Measurements from ENCODE around the gene ASPSCR1. TPM values are rescaled to one million over a fixed set of nuclear protein-coding genes. Genes with fewer than 3 reads are reported as not detected.

Gene ASPSCR1
- total RNA-seq, 1 donor from 2014 or later, result 45.9 TPM

DNA sequence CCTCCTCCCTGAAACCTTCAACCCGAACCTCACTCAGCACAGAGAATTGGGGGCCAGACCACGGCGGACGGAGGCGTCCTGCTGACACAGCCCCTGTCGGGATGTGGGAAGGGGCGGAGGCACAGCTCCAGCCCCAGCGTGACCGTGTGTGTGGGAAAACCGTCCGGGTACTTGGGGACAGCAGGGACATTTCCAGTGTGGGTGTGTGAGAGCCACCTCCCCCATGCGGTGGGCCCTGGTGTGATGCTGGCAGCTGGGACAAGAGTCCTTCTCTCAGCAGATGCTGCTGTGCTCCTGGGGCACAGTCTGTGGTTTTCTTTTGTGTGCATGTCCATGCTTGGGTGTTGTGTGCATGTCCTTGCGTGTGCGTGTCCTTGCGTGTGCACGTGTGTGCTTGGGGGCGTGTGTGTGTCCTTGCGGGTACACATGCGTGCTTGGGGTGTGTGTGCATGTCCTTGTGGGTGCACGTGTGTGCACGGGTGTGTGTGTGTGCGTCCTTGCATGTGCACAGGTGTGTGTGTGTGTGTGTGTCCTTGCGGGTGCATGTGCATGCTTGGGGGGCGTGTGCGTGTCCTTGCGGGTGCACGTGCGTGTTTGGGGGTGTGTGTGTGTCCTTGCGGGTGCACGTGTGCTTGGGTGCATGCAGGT, 28.4 kb downstream of the ASPSCR1 start:
- Mint-ChIP-seq H3K36me3 (ENCODE audit: unreplicated experiment) (no peaks in the 10 kb centered on the region), H3K4me1 (ENCODE audit: unreplicated experiment) (peaks cover 19% of the 10 kb centered on the region), H3K27me3 (ENCODE audit: unreplicated experiment) (no peaks in the 10 kb centered on the region), H3K9me3 (ENCODE audit: unreplicated experiment) (no peaks in the 10 kb centered on the region), H3K27ac (ENCODE audit: unreplicated experiment) (no peak overlapping the region), H3K4me3 (ENCODE audit: unreplicated experiment) (no peak overlapping the region)
- no peak for DNase-seq (ENCODE audit: extremely low spot score, unreplicated experiment)
- no peak for TF ChIP-seq CTCF (IDR thresholded peaks at IDR 0.05)

DNA sequence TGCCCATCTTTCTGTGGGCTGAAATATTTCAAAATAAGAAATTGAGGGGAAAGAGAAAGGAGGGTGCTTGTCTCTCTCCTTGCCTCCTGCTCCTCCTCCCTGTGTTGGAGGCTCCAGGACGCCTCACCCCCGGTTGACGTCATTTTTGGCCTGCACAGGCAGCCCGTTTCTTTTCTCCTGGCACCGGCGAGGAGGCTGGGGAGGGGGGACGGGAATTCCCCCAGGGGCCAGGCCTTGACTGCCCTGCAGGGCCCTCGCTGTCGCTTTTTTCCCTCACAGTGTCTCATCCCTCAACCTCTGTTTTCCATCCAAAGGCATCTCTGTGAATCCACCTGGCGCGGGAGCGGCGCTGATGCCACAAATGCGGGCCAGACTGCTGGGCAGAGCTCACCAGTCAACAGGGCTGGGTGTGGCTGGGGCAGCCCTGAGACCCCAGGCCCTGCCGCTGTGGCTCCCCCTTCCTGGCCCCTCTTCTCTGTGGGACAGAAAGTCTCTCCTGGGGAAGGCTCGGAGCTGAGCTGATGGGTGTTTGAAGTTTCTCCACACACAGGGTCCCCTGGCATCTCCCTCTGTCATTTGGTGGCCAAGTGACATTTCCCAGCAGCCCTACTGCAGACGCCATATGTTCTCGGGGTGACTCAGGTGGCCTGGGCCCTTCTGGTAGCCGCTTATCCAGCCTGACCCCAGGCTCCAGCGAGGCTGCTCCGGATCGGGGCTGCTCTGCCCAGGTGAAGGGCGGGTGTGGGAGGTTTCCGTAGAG, 29.2 kb downstream of the ASPSCR1 start:
- DNase-seq (ENCODE audit: extremely low spot score, unreplicated experiment), result no peak
- Mint-ChIP-seq H3K36me3 (ENCODE audit: unreplicated experiment) (no peaks in the 10 kb centered on the region), H3K27ac (ENCODE audit: unreplicated experiment) (no peak overlapping the region), H3K4me1 (ENCODE audit: unreplicated experiment) (peaks cover 19% of the 10 kb centered on the region), H3K4me3 (ENCODE audit: unreplicated experiment) (no peak overlapping the region), H3K9me3 (ENCODE audit: unreplicated experiment) (no peaks in the 10 kb centered on the region), H3K27me3 (ENCODE audit: unreplicated experiment) (no peaks in the 10 kb centered on the region)
- TF ChIP-seq CTCF (IDR thresholded peaks at IDR 0.05), result no peak

- Mint-ChIP-seq H3K27me3 (ENCODE audit: unreplicated experiment) (no peaks in the 10 kb centered on the region), H3K4me3 (ENCODE audit: unreplicated experiment) (no peak overlapping the region), H3K4me1 (ENCODE audit: unreplicated experiment) (peaks cover 19% of the 10 kb centered on the region), H3K27ac (ENCODE audit: unreplicated experiment) (no peak overlapping the region), H3K36me3 (ENCODE audit: unreplicated experiment) (no peaks in the 10 kb centered on the region), H3K9me3 (ENCODE audit: unreplicated experiment) (no peaks in the 10 kb centered on the region)
- no peak for TF ChIP-seq CTCF (IDR thresholded peaks at IDR 0.05)
- no peak for DNase-seq (ENCODE audit: extremely low spot score, unreplicated experiment)
These were observed 29.7 kb downstream of the ASPSCR1 start for GRCh38 chr17:82007228-82007494.

DNA sequence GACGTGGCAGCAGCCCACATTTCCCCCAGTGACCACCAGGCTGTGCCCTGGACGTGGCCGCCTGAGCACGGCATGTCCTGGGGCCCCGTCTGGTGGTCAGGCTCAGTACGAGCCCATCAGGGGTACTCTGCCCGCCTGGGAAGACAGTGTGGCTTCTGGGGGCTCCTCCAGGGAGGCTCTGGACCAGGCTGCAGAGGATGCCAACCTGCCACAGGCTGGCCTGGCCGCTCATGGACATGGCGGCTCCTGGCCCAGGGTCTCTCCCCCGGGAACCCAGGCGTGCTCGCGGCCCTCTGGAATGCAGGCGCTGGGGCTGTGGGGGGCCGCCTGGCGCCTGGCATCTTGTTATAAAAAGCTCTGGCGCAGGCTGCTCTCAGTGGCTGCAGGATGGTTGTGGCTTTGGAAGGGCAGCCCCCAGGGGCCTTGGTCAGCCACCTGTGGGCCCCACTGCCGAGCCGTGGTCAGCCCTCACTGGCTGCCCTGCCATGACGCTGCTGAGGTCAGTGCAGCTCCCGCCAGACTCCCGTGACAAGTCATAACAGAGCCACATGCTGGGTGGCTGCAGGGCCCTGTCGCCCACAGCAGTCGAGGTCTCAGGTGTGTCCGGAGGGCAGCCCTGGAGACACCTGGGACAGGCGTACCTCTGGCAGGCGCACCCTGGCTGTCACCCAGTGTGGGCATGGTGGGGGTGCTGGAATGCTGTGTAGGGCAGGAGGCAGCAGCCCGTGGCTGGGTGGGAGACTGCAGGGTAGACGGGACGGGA, 30.2 kb downstream of the ASPSCR1 start:
- Mint-ChIP-seq H3K27me3 (ENCODE audit: unreplicated experiment) (no peaks in the 10 kb centered on the region), H3K36me3 (ENCODE audit: unreplicated experiment) (no peaks in the 10 kb centered on the region), H3K9me3 (ENCODE audit: unreplicated experiment) (no peaks in the 10 kb centered on the region), H3K4me3 (ENCODE audit: unreplicated experiment) (no peak overlapping the region), H3K27ac (ENCODE audit: unreplicated experiment) (no peak overlapping the region), H3K4me1 (ENCODE audit: unreplicated experiment) (peaks cover 19% of the 10 kb centered on the region)
- DNase-seq (ENCODE audit: extremely low spot score, unreplicated experiment), result no peak
- no peak for TF ChIP-seq CTCF (IDR thresholded peaks at IDR 0.05)

Measured in osteocyte (in vitro differentiated cells).